ENCODE measurements around the gene SLC35G6. TPM values are rescaled to one million over a fixed set of nuclear protein-coding genes. Genes with fewer than 3 reads are reported as not detected.

The SLC35G6 gene
- total RNA-seq, 2 donors from 2014 or later: not detected

- DNase-seq (ENCODE audit: low spot score): no peak
- intact Hi-C loops (cut with DNase I): no loop called here
- WGBS: 40% methylated on average over 10 of the region's 10 CpGs
- no peak overlapping the region for H3K27ac ChIP-seq
- no peaks in the 10 kb centered on the region for H3K36me3 ChIP-seq
- H3K4me3 ChIP-seq: no peak overlapping the region
- H3K27me3 ChIP-seq (replicated peaks; ENCODE audit: insufficient read depth): no peaks in the 10 kb centered on the region
- no peak for TF ChIP-seq POLR2A (IDR thresholded peaks at IDR 0.05)
- TF ChIP-seq, protein P1, sequence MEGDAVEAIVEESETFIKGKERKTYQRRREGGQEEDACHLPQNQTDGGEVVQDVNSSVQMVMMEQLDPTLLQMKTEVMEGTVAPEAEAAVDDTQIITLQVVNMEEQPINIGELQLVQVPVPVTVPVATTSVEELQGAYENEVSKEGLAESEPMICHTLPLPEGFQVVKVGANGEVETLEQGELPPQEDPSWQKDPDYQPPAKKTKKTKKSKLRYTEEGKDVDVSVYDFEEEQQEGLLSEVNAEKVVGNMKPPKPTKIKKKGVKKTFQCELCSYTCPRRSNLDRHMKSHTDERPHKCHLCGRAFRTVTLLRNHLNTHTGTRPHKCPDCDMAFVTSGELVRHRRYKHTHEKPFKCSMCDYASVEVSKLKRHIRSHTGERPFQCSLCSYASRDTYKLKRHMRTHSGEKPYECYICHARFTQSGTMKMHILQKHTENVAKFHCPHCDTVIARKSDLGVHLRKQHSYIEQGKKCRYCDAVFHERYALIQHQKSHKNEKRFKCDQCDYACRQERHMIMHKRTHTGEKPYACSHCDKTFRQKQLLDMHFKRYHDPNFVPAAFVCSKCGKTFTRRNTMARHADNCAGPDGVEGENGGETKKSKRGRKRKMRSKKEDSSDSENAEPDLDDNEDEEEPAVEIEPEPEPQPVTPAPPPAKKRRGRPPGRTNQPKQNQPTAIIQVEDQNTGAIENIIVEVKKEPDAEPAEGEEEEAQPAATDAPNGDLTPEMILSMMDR (IDR thresholded peaks at IDR 0.05): peak in 3 of 4 experiments; percentile 22 to 23 (median 22)
- no peak for TF ChIP-seq POLR2AphosphoS5 (IDR thresholded peaks at IDR 0.05)
- no peaks in the 10 kb centered on the region for H3K9me3 ChIP-seq
- H3K4me1 ChIP-seq (replicated peaks): no peaks in the 10 kb centered on the region
Measured at GRCh38 chr17:7523033-7523432, 41.8 kb downstream of the SLC35G6 start.

DNA sequence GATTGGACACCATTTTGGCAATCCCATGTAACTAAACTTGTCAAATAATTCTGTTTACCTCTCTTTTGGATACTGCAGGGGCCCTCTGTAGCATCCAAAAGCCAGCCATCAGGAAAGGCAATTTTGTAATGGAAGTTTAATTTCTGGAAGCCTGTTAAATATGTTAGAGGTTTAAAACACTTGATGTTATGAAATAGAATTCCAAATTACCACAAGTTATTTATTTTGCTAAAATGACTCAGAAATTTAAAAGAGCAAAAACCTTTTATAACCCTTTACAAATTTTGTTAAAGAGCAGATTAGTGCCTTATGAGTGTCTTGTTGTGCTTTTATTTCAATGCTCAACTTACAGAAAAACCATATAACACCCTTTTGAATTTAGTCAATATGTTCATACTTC, 47.6 kb downstream of the SLC35G6 start:
- Histone ChIP-seq H3K27me3 (replicated peaks; ENCODE audit: insufficient read depth) (no peaks in the 10 kb centered on the region), H3K36me3 (no peaks in the 10 kb centered on the region), H3K4me3 (no peak overlapping the region), H3K4me1 (replicated peaks) (no peaks in the 10 kb centered on the region), H3K9me3 (no peaks in the 10 kb centered on the region), H3K27ac (no peak overlapping the region)
- TF ChIP-seq POLR2AphosphoS5 (IDR thresholded peaks at IDR 0.05): no peak
- no peak for TF ChIP-seq POLR2A (IDR thresholded peaks at IDR 0.05)
- TF ChIP-seq, protein P1 (IDR thresholded peaks at IDR 0.05): no peak
- no peak for DNase-seq (ENCODE audit: low spot score)
- intact Hi-C loops (cut with DNase I): no loop called here

- H3K36me3 ChIP-seq: no peaks in the 10 kb centered on the region
- TF ChIP-seq, protein P1 (IDR thresholded peaks at IDR 0.05): no peak
- TF ChIP-seq POLR2AphosphoS5 (IDR thresholded peaks at IDR 0.05): no peak
- 81% methylated on average over 6 of the region's 6 CpGs for WGBS
- no peaks in the 10 kb centered on the region for H3K4me1 ChIP-seq (replicated peaks)
- H3K9me3 ChIP-seq: no peaks in the 10 kb centered on the region
- H3K4me3 ChIP-seq: no peak overlapping the region
- no peak overlapping the region for H3K27ac ChIP-seq
- intact Hi-C loops (cut with DNase I): no loop called here
- DNase-seq (ENCODE audit: low spot score): no peak
- no peaks in the 10 kb centered on the region for H3K27me3 ChIP-seq (replicated peaks; ENCODE audit: insufficient read depth)
Measured at GRCh38 chr17:7530023-7530900, 49.0 kb downstream of the SLC35G6 start.

Other genes with a start within 250 kb of the SLC35G6 start
- gene DVL2, start 246.9 kb upstream of the SLC35G6 start, total RNA-seq: 100 to 1,000 TPM in 1 of 2 donors, 10 to 100 TPM in 1; 52.3 to 116 TPM
- gene PHF23, start 242.0 kb upstream of the SLC35G6 start, total RNA-seq: 10 to 100 TPM; 41.2 to 92.5 TPM
- 100 to 1,000 TPM; 493 to 527 TPM for gene GABARAP, start 239.0 kb upstream of the SLC35G6 start, total RNA-seq
- gene CTDNEP1, start 229.7 kb upstream of the SLC35G6 start, total RNA-seq: 100 to 1,000 TPM in 1 of 2 donors, 10 to 100 TPM in 1; 61.2 to 107 TPM
- gene ELP5, start 229.2 kb upstream of the SLC35G6 start, total RNA-seq: 10 to 100 TPM; 50.1 to 65.2 TPM
- gene CLDN7, start 219.0 kb upstream of the SLC35G6 start, total RNA-seq: 10 to 100 TPM; 42.0 to 45.8 TPM
- 10 to 100 TPM; 13.8 to 27.4 TPM for gene SLC2A4, start 199.7 kb upstream of the SLC35G6 start, total RNA-seq
- 10 to 100 TPM in 1 of 2 donors, under 1 TPM in 1; 0.64 to 49.1 TPM for gene YBX2, start 186.8 kb upstream of the SLC35G6 start, total RNA-seq
- gene EIF5A, start 173.8 kb upstream of the SLC35G6 start, total RNA-seq: 100 to 1,000 TPM; 172 to 195 TPM
- gene GPS2, start 166.1 kb upstream of the SLC35G6 start, total RNA-seq: 100 to 1,000 TPM in 1 of 2 donors, 10 to 100 TPM in 1; 88.4 to 140 TPM
- gene NEURL4, start 152.1 kb upstream of the SLC35G6 start, total RNA-seq: 10 to 100 TPM; 15.7 to 36.0 TPM
- gene ACAP1, start 144.9 kb upstream of the SLC35G6 start, total RNA-seq: 1 to 10 TPM; 2.5 to 6.5 TPM
- 10 to 100 TPM in 1 of 2 donors, 1 to 10 TPM in 1; 8.9 to 15.2 TPM for gene KCTD11, start 129.3 kb upstream of the SLC35G6 start, total RNA-seq
- gene TMEM95, start 126.3 kb upstream of the SLC35G6 start, total RNA-seq: not detected
- gene TNK1, start 100.4 kb upstream of the SLC35G6 start, total RNA-seq: 10 to 100 TPM in 1 of 2 donors, 1 to 10 TPM in 1; 9.9 to 28.4 TPM
- 10 to 100 TPM; 25.8 to 26.4 TPM for gene PLSCR3, start 86.9 kb upstream of the SLC35G6 start, total RNA-seq
- 100 to 1,000 TPM in 1 of 2 donors, 10 to 100 TPM in 1; 63.0 to 192 TPM for gene TMEM256, start 77.3 kb upstream of the SLC35G6 start, total RNA-seq
- gene NLGN2, start 73.6 kb upstream of the SLC35G6 start, total RNA-seq: 10 to 100 TPM in 1 of 2 donors, 1 to 10 TPM in 1; 8.6 to 16.2 TPM
- gene SPEM1, start 61.1 kb upstream of the SLC35G6 start, total RNA-seq: 1 to 10 TPM in 1 of 2 donors, not detected in 1; 3.6 TPM
- gene SPEM2, start 55.8 kb upstream of the SLC35G6 start, total RNA-seq: 1 to 10 TPM in 1 of 2 donors, not detected in 1; 5.3 TPM
- gene SPEM3, start 52.6 kb upstream of the SLC35G6 start, total RNA-seq: under 1 TPM; 0.09 to 0.11 TPM
- 10 to 100 TPM in 1 of 2 donors, 1 to 10 TPM in 1; 9.9 to 10.3 TPM for gene TMEM102, start 46.0 kb upstream of the SLC35G6 start, total RNA-seq
- 1 to 10 TPM; 1.2 to 4.2 TPM for gene FGF11, start 41.9 kb upstream of the SLC35G6 start, total RNA-seq
- 10 to 100 TPM in 1 of 2 donors, 1 to 10 TPM in 1; 6.9 to 10.4 TPM for gene CHRNB1, start 36.4 kb upstream of the SLC35G6 start, total RNA-seq
- gene ZBTB4, start 1.8 kb upstream of the SLC35G6 start, total RNA-seq: 10 to 100 TPM; 60.5 to 69.4 TPM
- 100 to 1,000 TPM in 1 of 2 donors, 10 to 100 TPM in 1; 79.7 to 217 TPM for gene POLR2A, start 2.9 kb downstream of the SLC35G6 start, total RNA-seq
- gene TNFSF12, start 67.6 kb downstream of the SLC35G6 start, total RNA-seq: 10 to 100 TPM; 29.9 to 47.9 TPM
- 10 to 100 TPM; 20.4 to 21.1 TPM for gene TNFSF13, start 77.3 kb downstream of the SLC35G6 start, total RNA-seq
- gene SENP3, start 80.5 kb downstream of the SLC35G6 start, total RNA-seq: 10 to 100 TPM; 39.6 to 65.7 TPM
- 10 to 100 TPM; 12.3 to 17.3 TPM for gene CD68, start 98.2 kb downstream of the SLC35G6 start, total RNA-seq
- 100 to 1,000 TPM; 101 to 239 TPM for gene MPDU1, start 102.4 kb downstream of the SLC35G6 start, total RNA-seq
- 10 to 100 TPM in 1 of 2 donors, 1 to 10 TPM in 1; 6.3 to 15.0 TPM for gene SOX15, start 108.6 kb downstream of the SLC35G6 start, total RNA-seq
- gene FXR2, start 133.5 kb downstream of the SLC35G6 start, total RNA-seq: 10 to 100 TPM; 27.1 to 51.4 TPM
- 100 to 1,000 TPM in 1 of 2 donors, 10 to 100 TPM in 1; 83.3 to 139 TPM for gene SAT2, start 146.4 kb downstream of the SLC35G6 start, total RNA-seq
- 1 to 10 TPM in 1 of 2 donors, not detected in 1; 2.1 TPM for gene SHBG, start 148.7 kb downstream of the SLC35G6 start, total RNA-seq
- gene ATP1B2, start 169.5 kb downstream of the SLC35G6 start, total RNA-seq: 10 to 100 TPM in 1 of 2 donors, under 1 TPM in 1; 0.82 to 11.7 TPM
- 10 to 100 TPM; 52.3 to 65.0 TPM for gene TP53, start 206.0 kb downstream of the SLC35G6 start, total RNA-seq
- gene WRAP53, start 207.0 kb downstream of the SLC35G6 start, total RNA-seq: 1 to 10 TPM; 8.6 to 9.4 TPM
- 1 to 10 TPM; 3.0 to 5.5 TPM for gene EFNB3, start 223.8 kb downstream of the SLC35G6 start, total RNA-seq
- gene DNAH2, start 236.3 kb downstream of the SLC35G6 start, total RNA-seq: 1 to 10 TPM in 1 of 2 donors, under 1 TPM in 1; 0.09 to 4.9 TPM

All from prostate gland (tissue), 2 donors.